HEK293 (cell line): Measurements from ENCODE around the gene S100A13.

Experiments used
- CTCF ChIA-PET: fragments of 350-600 bp; formaldehyde crosslinking; extraction: SDS; loops from one replicate; lab custom pipeline; 2021; ENCODE audit warnings: antibody characterized with exemption; lab: Yijun Ruan, JAX
- POLR2A ChIA-PET: fragments of 300-600 bp; formaldehyde crosslinking; extraction: SDS; loops from one replicate; lab custom pipeline; 2020; ENCODE audit warnings: antibody characterized with exemption, inconsistent platforms; lab: Yijun Ruan, JAX
- H3K27ac ChIP-seq: fragments of 200-500 bp; sonication (Bioruptor generic); 2 replicates; pipeline ENCODE4 v1.5.1; 2014; ENCODE audit warnings: low read depth, low read length, control low read depth, inconsistent platforms; ENCODE audit errors: extremely low read depth
- H3K36me3 ChIP-seq, 2 experiments: fragments of 200-500 bp in 1 of 2; sonication (Bioruptor generic) in 1 of 2; 1 replicate in 1 of 2; 2 replicates in 1 of 2; pipeline ENCODE4 v1.5.1; 2014 to 2017; ENCODE audit warnings: inconsistent platforms in 2 of 2, low read length in 2 of 2; ENCODE audit not compliant: control insufficient read depth in 2 of 2, insufficient read depth in 1 of 2
- H3K4me1 ChIP-seq: fragments of 200-500 bp; sonication (Bioruptor generic); 2 replicates; pipeline ENCODE4 v1.5.1; 2014; ENCODE audit warnings: mild to moderate bottlenecking, low read length, inconsistent platforms; ENCODE audit not compliant: control insufficient read depth, insufficient read depth
- H3K4me3 ChIP-seq: 2 replicates; pipeline ENCODE4 v1.5.1; 2011; ENCODE audit warnings: low read depth, mild to moderate bottlenecking, control low read depth, low read length, moderate library complexity
- H3K9me3 ChIP-seq: fragments of 200-500 bp; sonication (Bioruptor generic); 2 replicates; pipeline ENCODE4 v1.5.1; 2014; ENCODE audit warnings: low read depth, low read length, inconsistent platforms; ENCODE audit not compliant: control insufficient read depth, insufficient read depth
- ATF2 ChIP-seq: fragments of 450-650 bp; formaldehyde crosslinking; IDR thresholded peaks from 2 replicates; pipeline ENCODE4 v1.5.1; 2016; ENCODE audit warnings: missing biosample characterization, missing genetic modification characterization, low read depth
- GLI2 ChIP-seq: fragments of 450-650 bp; formaldehyde crosslinking; IDR thresholded peaks from 2 replicates; pipeline ENCODE4; 2017; ENCODE audit warnings: missing biosample characterization, missing genetic modification characterization, low read depth, borderline replicate concordance
- IKZF3 ChIP-seq: fragments of 450-650 bp; IDR thresholded peaks from 2 replicates; pipeline ENCODE4 v1.5.0; 2018; ENCODE audit warnings: missing biosample characterization, mild to moderate bottlenecking, missing genetic modification characterization, moderate library complexity
- INSM2 ChIP-seq: fragments of 450-650 bp; formaldehyde crosslinking; IDR thresholded peaks from 2 replicates; pipeline ENCODE4 v1.5.1; 2016; ENCODE audit warnings: missing biosample characterization, missing genetic modification characterization
- KLF9 ChIP-seq: fragments of 450-650 bp; formaldehyde crosslinking; IDR thresholded peaks from 2 replicates; pipeline ENCODE4 v1.5.1; 2016; ENCODE audit warnings: missing biosample characterization, missing genetic modification characterization, low read depth
- MZF1 ChIP-seq: fragments of 450-650 bp; formaldehyde crosslinking; IDR thresholded peaks from 2 replicates; pipeline ENCODE4 v1.5.1; 2017; ENCODE audit warnings: missing biosample characterization, missing genetic modification characterization, borderline replicate concordance
- PBX3 ChIP-seq: sonication (generic); formaldehyde crosslinking; IDR thresholded peaks from 2 replicates; pipeline ENCODE4 v1.8.1; 2022; ENCODE audit warnings: mild to moderate bottlenecking, moderate library complexity, missing genetic modification reagents
- PRDM10 ChIP-seq: fragments of 450-650 bp; formaldehyde crosslinking; IDR thresholded peaks from 2 replicates; pipeline ENCODE4 v1.5.1; 2016; ENCODE audit warnings: missing biosample characterization, missing genetic modification characterization
- SCRT1 ChIP-seq: fragments of 450-650 bp; formaldehyde crosslinking; IDR thresholded peaks from 2 replicates; pipeline ENCODE4 v1.5.1; 2016; ENCODE audit warnings: missing biosample characterization, missing genetic modification characterization, borderline replicate concordance
- WT1 ChIP-seq: fragments of 450-650 bp; formaldehyde crosslinking; IDR thresholded peaks from 2 replicates; pipeline ENCODE4 v1.5.1; 2016; ENCODE audit warnings: missing biosample characterization, missing genetic modification characterization
- ZBTB20 ChIP-seq: fragments of 450-650 bp; formaldehyde crosslinking; IDR thresholded peaks from 2 replicates; pipeline ENCODE4 v1.5.1; 2016; ENCODE audit warnings: missing biosample characterization, missing genetic modification characterization
- ZNF121 ChIP-seq: fragments of 450-650 bp; formaldehyde crosslinking; IDR thresholded peaks from 2 replicates; pipeline ENCODE4 v1.5.1; 2016; ENCODE audit warnings: missing biosample characterization, missing genetic modification characterization
- ZNF140 ChIP-seq: fragments of 450-650 bp; formaldehyde crosslinking; IDR thresholded peaks from 2 replicates; pipeline ENCODE4 v1.5.1; 2016; ENCODE audit warnings: missing biosample characterization, missing genetic modification characterization
- ZNF16 ChIP-seq: fragments of 450-650 bp; formaldehyde crosslinking; IDR thresholded peaks from 2 replicates; pipeline ENCODE4 v1.5.1; 2016; ENCODE audit warnings: low read depth, missing biosample characterization, missing genetic modification characterization
- ZNF174 ChIP-seq: fragments of 450-650 bp; formaldehyde crosslinking; IDR thresholded peaks from 2 replicates; pipeline ENCODE4 v1.5.0; 2017; ENCODE audit warnings: missing biosample characterization, mild to moderate bottlenecking, missing genetic modification characterization
- ZNF223 ChIP-seq: fragments of 450-650 bp; formaldehyde crosslinking; IDR thresholded peaks from 2 replicates; pipeline ENCODE4 v1.5.1; 2016; ENCODE audit warnings: missing biosample characterization, missing genetic modification characterization
- ZNF26 ChIP-seq: fragments of 450-650 bp; formaldehyde crosslinking; IDR thresholded peaks from 2 replicates; pipeline ENCODE4 v1.5.1; 2016; ENCODE audit warnings: missing biosample characterization, missing genetic modification characterization
- ZNF37A ChIP-seq: fragments of 450-650 bp; IDR thresholded peaks from 2 replicates; pipeline ENCODE4 v1.5.1; 2018; ENCODE audit warnings: missing biosample characterization, missing genetic modification characterization
- ZNF433 ChIP-seq: fragments of 450-650 bp; formaldehyde crosslinking; IDR thresholded peaks from 2 replicates; pipeline ENCODE4 v1.5.1; 2016; ENCODE audit warnings: missing biosample characterization, missing genetic modification characterization, low read depth
- ZNF473 ChIP-seq: fragments of 450-650 bp; formaldehyde crosslinking; IDR thresholded peaks from 2 replicates; pipeline ENCODE4 v1.5.1; 2017; ENCODE audit warnings: missing biosample characterization, missing genetic modification characterization
- ZNF488 ChIP-seq: fragments of 450-650 bp; formaldehyde crosslinking; IDR thresholded peaks from 2 replicates; pipeline ENCODE4 v1.5.1; 2016; ENCODE audit warnings: missing biosample characterization, missing genetic modification characterization
- ZNF510 ChIP-seq: fragments of 450-650 bp; formaldehyde crosslinking; IDR thresholded peaks from 2 replicates; pipeline ENCODE4 v1.5.1; 2018; ENCODE audit warnings: mild to moderate bottlenecking, missing genetic modification characterization, missing biosample characterization; ENCODE audit not compliant: insufficient replicate concordance
- ZNF513 ChIP-seq: fragments of 450-650 bp; IDR thresholded peaks from 2 replicates; pipeline ENCODE4 v1.5.1; 2018; ENCODE audit warnings: missing biosample characterization, missing genetic modification characterization
- ZNF530 ChIP-seq: fragments of 450-650 bp; formaldehyde crosslinking; IDR thresholded peaks from 2 replicates; pipeline ENCODE4 v1.5.1; 2016; ENCODE audit warnings: low read depth, missing biosample characterization, missing genetic modification characterization
- ZNF558 ChIP-seq: fragments of 450-650 bp; formaldehyde crosslinking; IDR thresholded peaks from 2 replicates; pipeline ENCODE4 v1.5.1; 2016; ENCODE audit warnings: missing biosample characterization, missing genetic modification characterization
- ZNF776 ChIP-seq: fragments of 450-650 bp; formaldehyde crosslinking; IDR thresholded peaks from 2 replicates; pipeline ENCODE4 v1.5.0; 2017; ENCODE audit warnings: missing biosample characterization, missing genetic modification characterization, borderline replicate concordance

The S100A13 gene

GRCh38 chr1:153639280-153639679, 12.0 kb upstream of the S100A13 start (continued):
- TF ChIP-seq ZNF488 (no peak), WT1 (no peak), MZF1 (tag by site-specific recombination) (no peak), ZNF510 (tag by site-specific recombination) (no peak), KLF9 (tag by site-specific recombination) (no peak), ZNF776 (tag by site-specific recombination) (no peak), ZNF223 (tag by site-specific recombination) (no peak), INSM2 (tag by site-specific recombination) (no peak), IKZF3 (no peak), ZNF473 (tag by site-specific recombination) (no peak)

GRCh38 chr1:153638261-153638660, 11.0 kb upstream of the S100A13 start:
- ChIA-PET POLR2A (interaction anchor here (1.1 to 1.2 kb wide), 3 partner anchors 10 to 325 kb away, joined by 3 to 7 read pairs (median 4); partner anchors contain the start of gene SLC39A1), CTCF (interaction anchor here (0.6 to 2.0 kb wide), 4 partner anchors 8 to 127 kb away, joined by 3 to 9 read pairs (median 5); partner anchors contain the start of gene S100A13)
- H3K36me3 ChIP-seq = peaks cover 61 to 79% of the 10 kb centered on the region in 2 experiments
- TF ChIP-seq MZF1 (tag by site-specific recombination) (no peak), ATF2 (tag by site-specific recombination) (no peak), PBX3 (CRISPR knock-in tag) (no peak), SCRT1 (tag by site-specific recombination) (no peak), GLI2 (tag by site-specific recombination) (no peak), ZNF37A (tag by site-specific recombination) (no peak), ZBTB20 (tag by site-specific recombination) (no peak), ZNF174 (tag by site-specific recombination) (no peak), ZNF558 (tag by site-specific recombination) (no peak), ZNF433 (tag by site-specific recombination) (no peak), ZNF26 (tag by site-specific recombination) (no peak), ZNF121 (tag by site-specific recombination) (no peak), ZNF140 (no peak), PRDM10 (tag by site-specific recombination) (no peak), ZNF16 (tag by site-specific recombination) (no peak), ZNF530 (no peak), ZNF513 (tag by site-specific recombination) (no peak)

More at GRCh38 chr1:153638261-153638660, 11.0 kb upstream of the S100A13 start:
- Histone ChIP-seq H3K9me3 (no peaks in the 10 kb centered on the region), H3K27ac (no peak overlapping the region), H3K4me3 (no peak overlapping the region), H3K4me1 (no peaks in the 10 kb centered on the region)
